T-helper 22 cell (primary cell): Measurements from ENCODE around the gene CACTIN.
"Not testable (repeated sequence)": the region's sequence is repeated elsewhere in the genome, so short reads cannot be mapped to it uniquely, and the experiment has no call there.

Source experiments
- DNase-seq: peaks from one replicate; pipeline ENCODE4 v3.0.0-alpha.2; 2020; ENCODE audit warnings: low read depth

Gene CACTIN

DNA sequence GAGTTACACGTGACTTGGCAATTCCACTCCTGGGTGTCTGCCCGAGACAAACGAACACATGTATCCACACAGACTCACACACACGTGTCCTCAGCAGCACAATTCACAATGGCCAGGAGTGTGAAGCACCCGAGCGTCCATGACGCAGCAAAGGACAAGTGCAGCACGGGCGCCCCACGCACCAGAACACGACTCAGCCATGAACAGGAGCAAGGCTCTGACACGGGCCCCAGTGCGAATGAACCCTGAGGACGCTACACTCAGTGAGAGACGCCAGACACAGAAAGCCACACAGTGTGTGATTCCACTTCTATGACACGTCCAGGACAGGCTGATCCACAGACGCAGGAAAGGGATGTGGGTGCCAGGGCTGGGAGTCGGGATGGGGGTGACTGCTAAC lies 37.2 kb upstream of the CACTIN start:
- no peak for DNase-seq

DNA sequence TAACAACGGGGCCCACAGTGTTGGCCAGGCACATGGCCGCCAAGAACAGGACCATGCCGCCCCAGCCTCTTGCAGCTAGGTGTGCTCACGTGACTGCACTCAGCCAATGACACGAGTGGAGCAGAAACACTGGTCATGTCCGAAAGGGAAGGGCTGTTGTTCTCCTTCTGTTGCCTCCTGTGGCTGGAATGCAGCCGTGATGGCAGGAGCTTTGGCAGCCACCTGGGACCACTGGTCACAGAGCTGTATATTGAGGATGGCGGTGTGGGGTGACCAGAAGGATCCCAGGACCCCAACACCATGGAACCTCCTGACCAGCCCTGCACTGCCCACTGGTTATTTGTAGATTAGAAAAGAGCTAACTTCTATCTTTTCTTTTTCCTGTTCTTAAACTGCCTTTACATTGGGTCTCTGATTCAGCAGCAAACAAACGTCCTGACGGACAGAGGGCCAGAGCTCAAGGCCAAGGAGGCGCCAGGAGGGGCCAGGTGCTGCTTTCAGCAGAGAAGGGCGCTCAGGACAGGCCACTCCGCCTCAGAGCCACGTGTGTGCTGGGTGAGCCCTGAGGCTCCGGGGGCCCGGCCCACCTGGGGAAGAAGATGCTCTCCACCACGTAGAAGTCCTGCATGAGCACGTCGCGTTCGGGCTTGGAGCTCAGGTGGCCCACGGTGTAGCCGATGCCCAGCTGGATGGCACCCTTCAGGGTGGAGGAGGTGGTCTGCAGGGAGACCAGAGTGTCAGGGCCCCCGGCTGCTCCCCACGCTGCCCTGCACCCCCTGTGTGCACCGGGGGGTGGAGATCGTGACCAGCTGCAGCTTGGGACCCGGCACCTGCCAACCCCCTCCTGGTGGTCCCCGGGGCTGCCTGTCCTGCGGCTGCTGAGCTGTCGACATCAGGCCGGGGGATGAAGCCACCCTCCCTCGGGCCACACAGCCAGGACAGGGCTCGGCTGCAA lies 35.0 kb upstream of the CACTIN start:
- no peak for DNase-seq

DNA sequence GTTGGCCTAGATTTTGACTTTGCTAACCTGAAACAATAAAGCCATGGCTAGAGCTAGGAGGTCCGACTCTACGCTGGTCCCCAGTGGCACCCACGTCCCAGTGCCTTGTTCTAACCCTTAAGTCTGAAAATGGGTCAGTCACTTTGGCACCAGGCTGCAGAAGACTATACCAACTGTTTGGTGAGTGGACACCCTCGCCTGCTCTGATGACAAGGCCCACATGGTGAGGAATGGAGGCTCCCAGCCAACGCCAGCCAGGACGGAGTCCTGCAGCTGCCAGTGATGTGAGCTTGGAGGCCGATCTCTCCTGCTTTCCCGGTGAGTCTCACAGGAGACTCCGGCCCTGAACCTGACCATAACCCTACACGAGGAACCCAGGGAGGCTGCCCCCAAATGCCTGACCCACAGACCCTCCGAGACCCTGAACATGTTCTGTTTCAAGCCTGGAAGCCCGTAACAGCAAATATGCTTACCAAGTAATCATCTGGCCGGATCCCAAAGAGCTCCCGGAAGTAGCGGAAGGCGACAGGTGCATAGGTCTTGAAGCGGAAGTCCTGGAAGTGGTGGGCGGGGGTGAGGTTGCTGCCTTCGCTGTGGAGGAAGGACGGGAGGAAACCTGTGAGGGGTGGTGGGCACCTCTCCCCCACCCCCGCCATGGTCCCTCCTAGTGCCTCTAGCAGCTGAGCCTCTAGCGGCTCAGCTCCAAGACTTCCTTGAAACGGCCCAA lies 34.1 kb upstream of the CACTIN start:
- DNase-seq, result no peak

DNA sequence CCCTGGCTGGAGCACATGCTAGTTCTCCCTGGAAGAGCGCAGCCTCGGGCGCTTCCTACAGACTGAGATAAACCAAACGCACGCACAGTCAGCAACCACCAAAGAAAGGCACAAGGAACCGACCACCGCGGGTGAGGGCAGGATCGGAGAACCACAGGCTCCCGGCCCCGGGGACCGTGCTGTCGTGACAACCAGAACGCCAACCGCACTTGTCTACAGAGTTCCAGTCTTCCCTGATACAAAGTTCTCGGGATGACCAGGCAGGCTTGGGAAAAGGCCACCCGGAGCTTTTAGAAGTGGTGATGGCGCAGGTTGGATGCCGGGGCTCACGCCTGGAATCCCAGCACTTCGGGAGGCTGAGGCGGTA lies 33.1 kb upstream of the CACTIN start:
- DNase-seq, result no peak

DNA sequence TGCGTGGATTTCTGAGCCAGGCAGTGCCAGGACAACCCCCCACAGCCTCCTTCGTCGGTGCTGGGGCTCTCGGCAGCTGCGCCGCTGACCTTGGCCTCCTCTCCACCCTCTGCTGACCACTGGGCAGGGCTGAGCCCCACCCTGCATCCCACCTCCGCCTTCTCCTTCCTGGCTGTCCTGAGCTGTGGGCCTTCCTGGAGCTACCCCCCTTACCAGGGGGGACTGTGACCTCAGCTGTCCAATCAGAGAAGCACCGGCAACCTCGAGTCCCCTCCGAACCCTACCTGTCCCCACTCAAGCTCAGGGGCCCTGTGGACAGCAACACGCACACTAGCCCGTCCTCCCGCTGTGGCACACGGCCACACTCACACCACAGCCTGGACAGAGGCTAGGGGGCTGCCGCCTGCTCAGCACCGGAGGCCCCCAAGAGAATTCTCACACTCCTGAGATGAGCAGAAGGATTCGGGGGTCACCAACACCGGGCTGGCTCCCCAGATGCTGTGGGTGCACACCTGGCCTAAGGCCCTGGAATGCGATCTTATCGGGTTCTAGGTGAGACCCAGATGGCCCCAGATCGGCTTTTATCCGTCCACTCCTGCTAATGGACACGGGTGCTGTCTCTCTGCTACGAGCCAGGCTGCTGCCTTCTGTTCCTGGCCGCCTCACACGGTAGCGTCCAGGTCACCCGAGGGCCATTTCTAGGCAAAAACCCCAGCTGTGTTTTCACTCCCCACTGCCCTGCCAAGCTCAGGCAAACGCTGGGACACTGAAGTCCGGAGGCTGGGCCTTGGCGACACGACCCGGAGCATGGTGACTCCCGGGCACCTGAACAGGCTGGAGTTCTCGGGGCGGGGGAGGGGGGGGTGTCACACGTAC lies 32.5 kb upstream of the CACTIN start:
- no peak for DNase-seq

DNA sequence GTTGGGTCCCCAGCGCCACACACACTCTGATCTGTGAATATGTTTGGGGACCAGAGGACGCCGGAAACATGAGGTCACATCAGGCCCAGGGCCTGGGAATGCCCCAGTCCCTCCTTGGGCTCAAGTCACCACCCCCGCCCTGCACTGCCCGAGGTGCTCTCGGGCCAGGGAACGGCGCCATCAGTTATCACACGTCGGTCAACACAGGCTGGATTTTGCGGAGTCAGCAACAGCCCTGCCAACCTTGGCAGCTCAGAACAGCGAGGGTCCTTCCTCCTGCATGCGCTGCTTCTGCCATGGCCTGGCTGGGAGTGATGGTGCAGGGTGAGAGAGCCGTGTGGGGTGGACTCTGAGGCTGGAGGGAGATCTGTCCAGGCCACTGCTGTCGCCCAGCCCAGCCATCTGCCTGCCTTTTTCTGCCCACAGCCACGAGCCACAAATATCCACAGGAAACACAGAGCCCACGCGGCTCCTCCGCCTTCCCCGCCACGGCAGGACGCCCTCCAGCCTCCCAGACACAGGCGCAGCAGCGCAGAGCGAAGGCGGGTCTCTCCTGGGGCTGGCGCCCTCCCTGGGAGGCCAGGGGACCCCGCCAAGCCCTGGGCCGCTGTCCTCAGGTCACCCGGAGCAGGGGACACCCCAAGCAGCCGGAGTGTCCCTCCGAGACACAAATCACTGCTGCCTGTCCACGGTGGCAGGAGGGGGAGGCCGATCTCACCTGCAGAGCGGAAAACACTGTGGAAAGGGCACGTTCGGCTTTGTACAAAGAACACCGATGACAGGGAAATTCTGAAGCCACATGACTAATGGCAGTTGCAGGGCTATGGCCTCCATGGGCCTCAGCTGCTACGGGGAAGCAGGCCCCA lies 31.6 kb upstream of the CACTIN start:
- DNase-seq, result no peak

DNA sequence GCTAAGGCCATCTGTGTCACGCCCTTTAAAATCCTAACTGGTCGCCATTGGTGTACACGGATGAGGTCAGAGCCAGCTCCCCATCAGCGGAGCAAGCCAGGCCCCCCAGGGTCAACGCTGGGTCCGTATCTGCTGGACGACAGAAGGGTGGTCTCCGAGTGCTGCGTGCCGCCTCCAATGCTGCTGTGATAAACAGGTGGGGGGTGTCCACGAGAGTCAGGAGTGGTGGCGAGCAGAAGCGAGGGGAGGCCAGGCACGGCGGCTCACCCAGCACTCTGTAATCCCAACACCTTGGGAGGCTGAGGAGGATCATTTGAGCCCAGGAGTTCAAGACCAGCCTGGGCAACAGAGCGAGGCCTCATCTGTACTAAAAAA lies 30.8 kb upstream of the CACTIN start:
- DNase-seq, result no peak

DNA sequence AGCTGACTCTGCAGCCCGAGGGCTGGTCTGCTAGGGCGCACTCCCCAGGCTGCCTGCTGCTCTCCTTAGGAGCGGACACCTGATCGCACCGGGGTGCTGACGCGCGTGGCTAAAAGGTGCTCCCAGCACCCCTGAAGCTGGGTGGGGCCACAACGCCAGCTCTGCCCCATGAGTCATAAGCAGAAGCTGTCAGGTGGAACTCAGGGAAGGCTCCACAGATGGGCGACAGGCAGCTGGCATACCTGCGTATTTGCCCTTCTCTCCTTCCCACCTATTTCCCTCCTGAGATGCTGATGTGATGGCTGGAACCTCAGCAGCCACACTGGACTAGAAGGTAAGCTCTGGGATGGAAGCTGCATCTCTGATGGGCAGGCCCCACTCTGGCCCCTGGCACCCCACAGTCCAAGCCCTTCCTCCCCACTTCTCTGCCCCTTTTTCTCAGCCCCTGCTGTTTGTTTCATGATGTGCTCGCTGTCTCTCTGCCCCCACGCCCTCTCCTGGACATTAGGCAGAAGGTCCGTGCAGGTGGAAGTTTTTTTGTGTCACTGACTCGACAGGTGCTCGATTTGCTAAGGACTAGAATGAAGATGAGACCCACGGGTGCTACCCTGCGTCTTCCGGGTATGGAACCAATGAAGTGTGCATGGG lies 30.3 kb upstream of the CACTIN start:
- no peak for DNase-seq

DNA sequence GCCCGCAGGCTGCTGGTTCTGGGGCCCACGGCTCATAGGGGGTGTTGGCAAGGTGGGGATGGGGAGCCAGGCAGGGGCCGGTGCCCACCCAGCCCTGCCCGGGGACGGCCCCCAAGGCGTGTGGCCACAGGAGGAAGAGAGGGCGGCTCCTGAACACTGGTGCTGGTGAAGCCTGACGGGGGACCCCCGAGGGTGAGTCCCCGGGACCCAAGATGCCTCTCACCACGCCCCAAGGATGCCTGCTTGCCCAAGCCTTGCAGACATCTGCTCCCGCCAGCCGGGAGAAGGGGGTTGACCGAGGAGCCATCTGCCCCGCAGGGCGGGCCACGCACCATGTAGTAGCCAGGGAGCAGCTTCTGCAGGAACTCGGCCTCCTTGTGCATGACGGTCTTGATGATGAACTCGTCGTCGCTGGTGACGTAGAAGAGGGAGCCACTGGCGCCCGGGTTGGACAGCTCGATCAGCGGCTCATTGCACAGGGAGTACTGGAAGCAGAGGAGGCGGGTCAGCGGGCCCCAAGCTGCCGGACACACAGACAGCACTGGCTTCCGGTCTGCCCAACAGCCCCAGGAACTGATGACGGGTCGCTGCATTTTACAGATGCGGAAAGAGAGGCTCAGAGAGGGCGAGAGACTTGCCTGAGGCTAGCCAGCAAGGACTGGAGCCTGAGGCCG lies 29.6 kb upstream of the CACTIN start:
- DNase-seq, result no peak

DNA sequence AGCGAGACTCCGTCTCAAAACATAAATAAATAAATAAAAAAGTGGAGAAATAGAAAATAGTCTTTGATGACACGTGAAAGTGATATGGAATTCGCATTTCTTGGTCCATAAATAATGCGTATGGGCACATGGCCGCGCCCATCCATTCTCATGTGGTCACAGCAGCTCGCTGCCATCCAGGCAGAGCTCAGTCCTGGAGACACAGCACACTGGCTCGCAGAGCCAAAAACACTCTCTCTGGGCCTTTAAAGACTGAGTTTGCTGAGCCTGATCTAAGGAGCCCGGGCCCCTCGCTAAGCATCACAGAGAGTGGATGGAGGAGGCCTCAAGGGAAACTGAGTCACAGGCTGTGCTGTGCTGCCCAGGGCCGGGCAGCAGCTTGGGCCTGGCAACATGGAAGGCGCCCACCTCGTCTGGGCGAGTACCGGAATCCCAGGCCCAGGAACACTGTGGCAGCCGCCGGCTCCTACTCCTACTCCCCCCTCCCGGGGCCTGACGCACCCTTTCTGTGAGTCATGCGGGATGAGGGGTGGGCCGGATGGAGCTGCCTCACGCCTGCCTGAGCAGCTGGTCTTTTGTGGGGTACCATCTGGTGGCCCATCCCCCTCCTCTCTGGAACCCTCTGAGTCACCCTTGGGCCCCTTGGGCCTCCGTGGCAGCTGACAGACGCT lies 28.9 kb upstream of the CACTIN start:
- no peak for DNase-seq

DNA sequence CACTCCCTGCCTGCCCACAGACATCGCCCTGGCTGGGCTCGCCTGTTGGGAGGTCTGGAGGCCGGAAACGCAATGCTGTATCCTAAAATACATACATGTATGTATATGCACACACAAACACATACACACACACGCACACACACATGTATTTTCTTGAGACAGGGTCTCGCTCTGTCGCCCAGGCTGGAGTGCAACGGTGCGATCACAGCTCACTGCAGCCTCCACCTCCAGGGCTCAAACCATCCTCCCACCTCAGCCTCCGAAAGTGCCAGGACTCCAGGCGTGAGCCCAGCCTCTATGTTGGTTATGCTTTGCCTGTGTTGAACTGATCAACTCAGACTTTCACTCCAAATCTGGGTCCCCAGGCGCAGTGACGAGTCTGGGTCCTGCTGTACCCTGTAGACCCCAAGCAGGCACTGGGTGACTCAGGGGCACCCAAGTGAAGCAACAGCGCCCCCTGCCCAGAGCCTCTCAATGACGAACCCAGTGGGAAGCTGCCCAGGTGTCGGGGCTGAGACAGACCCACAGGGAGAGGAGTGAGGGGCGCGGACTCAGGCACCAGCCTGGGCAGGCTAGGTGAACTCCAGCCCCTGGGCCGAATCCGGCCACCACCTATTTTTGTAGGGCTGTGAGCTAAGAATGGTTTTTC lies 27.4 kb upstream of the CACTIN start:
- no peak for DNase-seq

DNA sequence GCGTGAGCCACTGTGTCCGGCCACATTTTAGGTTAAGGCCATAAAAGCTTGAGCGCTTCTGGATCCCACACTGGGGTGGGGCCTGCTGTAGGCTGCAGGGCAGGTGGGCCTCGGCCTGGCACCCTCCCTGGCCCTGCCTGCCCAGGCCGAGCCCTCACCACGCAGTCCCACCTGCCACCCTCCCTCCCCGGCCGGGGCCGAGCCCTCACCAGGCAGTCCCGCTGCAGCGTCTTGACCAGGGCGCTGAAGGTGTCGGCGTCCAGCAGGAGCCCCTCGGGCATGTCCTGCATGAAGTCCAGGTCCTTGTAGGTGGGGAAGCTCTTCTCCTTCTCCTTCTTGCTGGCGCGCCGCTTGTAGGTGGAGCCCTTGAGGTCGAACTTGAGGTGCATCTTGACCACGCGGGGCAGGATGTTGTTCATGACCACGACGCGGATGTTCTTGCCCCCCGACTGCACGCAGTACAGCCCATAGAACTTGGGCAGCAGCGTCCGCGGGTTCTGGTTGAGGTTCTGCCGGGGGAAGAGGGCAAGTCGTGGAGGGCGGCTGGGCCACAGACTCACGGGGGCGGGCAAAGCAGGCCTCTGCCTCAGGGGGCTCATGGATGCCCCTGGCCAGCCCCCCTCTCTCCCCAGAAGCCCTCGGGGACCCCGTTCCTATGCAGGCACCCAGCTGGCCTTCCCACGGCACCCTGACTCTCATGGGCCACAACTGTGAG lies 26.6 kb upstream of the CACTIN start:
- no peak for DNase-seq

DNA sequence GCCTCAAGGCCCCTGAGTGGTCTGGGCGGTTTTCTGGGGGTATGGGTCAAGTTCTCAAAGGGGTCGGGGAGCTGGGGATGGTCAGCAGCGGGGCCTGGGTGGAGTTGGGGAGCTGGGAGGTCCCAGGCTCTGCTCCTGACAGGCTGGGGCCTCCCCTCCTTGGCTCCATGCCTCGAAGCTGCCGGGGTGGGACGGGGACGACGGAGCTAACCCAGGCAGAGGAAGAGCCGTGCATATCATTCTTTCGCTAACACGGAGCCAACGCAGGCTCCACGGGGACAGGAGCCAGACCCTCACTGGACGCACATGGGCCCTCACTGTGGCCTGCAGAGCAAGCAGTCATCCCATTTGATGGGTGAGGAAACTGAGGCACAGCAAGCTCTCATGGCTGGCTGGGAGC lies 25.8 kb upstream of the CACTIN start:
- no peak for DNase-seq

DNA sequence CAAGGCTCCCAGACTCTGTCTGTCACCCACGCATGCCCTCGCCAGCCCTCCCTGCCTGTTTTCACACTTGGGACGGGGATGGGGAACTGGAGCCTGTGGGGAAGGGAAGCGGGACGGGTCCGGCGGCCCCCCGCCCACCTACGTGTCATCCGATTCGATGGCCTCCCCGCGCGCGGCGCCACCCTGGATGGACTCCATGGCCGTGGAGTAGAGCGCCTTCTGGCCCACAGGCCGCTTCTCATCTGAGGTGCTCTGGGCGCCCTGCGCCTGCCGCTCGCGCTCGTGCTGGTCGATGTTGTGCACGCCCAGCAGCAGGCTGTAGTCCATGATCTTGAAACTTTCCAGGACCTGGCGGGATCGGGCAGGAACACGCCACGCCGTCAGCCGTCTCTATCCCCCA lies 25.1 kb upstream of the CACTIN start:
- DNase-seq, result no peak

DNA sequence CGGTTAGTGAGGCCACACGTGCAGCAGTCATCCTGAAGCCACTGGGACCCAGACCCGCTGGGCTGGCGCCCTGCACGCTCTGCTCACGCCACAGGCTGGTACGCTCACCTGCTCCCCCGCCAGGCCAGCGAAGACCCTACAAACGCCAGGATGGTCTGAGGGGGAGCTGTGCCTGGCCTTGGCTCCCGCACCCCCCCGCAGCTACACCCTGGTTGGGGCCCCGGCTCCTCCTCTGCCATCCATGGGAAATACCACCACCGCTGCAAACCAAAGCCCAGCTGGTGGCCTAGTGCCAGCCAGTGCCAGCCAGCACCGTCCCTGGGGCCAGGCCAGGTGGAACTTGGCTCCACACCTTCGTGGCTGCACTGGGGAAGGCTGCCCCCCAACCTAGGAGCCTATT lies 23.3 kb upstream of the CACTIN start:
- DNase-seq, result no peak

DNA sequence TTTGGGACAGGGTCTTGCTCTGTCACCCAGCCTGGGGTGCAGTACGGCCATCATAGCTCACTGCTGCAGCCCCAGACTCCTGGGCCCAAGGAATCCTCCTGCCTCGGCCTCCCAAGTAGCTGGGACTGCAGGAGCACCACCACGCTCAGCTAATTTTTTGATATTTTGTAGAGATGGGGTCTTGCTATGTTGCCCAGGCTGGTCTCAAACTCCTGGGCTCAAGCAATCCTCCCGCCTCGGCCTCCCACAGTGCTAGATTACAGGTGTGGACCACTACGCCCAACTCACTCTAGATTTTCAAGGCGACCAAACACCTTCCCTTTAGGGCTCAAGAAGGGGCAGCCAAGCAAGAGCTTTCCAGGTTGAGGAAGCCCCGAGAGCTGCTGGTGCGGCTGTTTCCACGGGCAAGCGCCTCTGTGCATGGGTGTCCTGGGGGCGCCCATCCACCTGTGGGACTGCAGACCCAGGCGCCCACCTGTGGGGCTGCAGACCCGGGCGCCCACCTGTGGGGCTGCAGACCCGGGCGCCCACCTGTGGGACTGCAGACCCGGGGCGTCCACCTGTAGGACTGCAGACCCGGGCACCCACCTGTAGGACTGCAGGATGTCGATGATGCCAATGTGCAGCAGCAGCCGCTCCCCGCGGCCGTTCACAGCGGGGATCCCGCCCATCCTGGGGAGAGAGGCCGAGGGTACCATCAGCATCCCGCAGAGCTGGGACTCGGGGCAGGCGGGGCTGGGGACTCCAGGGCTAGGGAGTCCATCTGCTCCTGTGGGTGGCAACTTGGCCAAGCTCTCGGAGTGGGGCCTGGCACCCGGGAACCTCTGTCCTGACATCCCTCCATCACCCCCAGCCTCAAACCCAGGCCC lies 21.7 kb upstream of the CACTIN start:
- DNase-seq, result no peak

DNA sequence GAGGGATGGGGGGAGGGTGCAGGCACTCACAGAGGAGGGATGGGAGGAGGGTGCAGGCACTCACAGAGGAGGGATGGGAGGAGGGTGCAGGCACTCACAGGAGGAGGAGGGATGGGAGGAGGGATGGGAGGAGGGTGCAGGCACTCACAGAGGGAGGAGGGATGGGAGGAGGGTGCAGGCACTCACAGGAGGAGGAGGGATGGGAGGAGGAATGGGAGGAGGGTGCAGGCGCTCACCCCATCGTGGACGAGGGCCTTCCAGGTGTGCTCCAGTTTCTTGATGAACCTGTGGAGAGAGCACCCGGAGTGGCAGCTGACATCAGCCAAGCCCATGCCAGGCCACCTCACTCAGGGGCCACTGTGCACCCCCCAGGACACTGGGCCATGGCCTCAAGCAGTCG lies 20.5 kb upstream of the CACTIN start:
- not testable (repeated sequence) for DNase-seq
